Right ventricle myocardium inferior (tissue), 1 donor: Measurements from ENCODE around the gene SNORC. TPM values are rescaled to one million over a fixed set of nuclear protein-coding genes. Genes with fewer than 3 reads are reported as not detected.

Experiments used
- ATAC-seq: fragments of 200-7000 bp; cut with Tn5 transposase; one replicate; pipeline ENCODE4 v1.9.1; 2020; ENCODE audit warnings: mild to moderate bottlenecking, moderate library complexity
- DNase-seq: peaks from one replicate; pipeline ENCODE4 v3.0.0; 2021; ENCODE audit errors: missing footprints
- intact Hi-C: fragments of 100-400 bp; cut with DNase I; formaldehyde crosslinking; loops from one replicate; pipeline ENCODE4 v1.11.0; 2022
- total RNA-seq: library from RNA; stranded (reverse); fragmentation: NEBNext Ultra II Directional; extraction: Animal tissue kit (Norgen Biotek cat#: 25700); gene quantifications from one replicate; pipeline ENCODE4 v1.2.1, GENCODE V29; 2021
- donor health status: DM: no; HTN: yes; CAD: no; lungs with severe emphysema.

The SNORC gene
- total RNA-seq, 1 donor from 2014 or later, result 0.46 TPM

DNA sequence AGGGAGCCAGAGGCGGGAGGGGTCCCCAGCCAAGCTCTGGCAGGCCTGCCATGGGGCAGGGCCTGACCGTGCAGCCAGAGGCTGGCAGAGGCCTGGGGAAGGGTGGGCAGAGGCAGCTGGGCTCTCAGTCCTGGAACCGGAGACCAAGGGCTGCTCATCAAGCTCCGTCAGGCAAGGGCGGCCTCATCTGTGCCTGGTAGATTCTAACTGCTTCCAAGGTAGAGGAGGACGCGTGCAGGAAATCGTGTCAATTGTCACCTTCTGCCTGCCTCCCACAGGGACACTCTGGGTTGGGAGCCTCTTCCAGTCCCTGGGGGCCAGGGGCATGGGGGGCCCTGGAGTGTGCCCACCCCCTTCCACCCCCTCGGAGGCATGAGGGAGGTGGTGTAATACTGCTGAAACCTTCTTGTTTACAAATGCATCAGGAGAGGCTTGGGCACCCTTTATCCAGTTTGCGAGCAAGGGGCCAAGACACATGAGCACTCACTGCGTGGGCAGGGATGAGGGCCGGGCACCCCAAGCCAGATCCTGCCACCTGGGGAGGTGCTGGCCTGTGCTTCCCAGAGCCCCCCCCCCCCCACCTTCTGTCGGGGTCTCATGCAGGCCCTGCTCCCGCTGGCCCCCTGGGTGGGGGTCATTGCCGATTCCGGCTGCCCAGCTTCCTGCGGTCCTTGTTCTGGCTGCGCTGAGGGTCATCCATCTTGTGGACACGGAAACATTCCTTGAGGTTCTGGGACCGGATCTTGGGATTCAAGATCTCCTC, 9.0 kb downstream of the SNORC start:
- peak; percentile 62 for DNase-seq
- no peak for ATAC-seq
- intact Hi-C loops, result no loop called here

- DNase-seq (peak; percentile 48), ATAC-seq (no peak)
- intact Hi-C loops, result no loop called here
Observed at GRCh38 chr2:232879618-232880494, 9.8 kb downstream of the SNORC start.

DNA sequence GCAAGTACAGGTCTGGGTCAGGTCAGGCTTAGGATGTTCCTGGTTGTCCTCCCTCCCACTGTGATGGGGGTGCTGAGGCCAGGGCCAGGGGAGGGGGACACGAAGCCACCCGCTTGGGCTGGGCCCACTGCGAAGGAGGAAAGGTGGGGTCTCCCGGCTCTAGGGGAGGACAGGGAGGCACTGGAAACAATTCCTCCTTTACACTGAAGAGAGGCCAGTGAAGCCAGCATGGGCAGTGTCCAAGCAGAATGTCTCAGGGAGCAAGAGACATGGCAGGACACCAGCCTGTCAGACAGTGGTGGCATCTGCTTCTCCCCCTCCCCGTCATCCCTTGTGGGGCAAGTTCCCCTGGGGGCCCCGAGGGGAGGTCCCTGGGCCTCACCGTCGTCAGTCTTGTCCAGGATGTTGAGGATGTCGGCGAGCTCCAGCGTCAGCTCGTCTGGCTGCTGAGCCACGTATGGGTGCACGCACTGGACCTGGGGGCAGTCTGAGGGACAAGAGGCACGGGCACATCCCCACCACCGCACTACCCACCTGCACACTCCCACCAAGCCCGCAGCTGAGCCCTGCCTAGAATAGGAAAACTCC, 10.8 kb downstream of the SNORC start:
- intact Hi-C loops, result no loop called here
- peak; percentile 49 for DNase-seq
- no peak for ATAC-seq

- no peak for ATAC-seq
- intact Hi-C loops, result no loop called here
- peak; percentile 25 for DNase-seq
Observed at GRCh38 chr2:232882085-232882484, 12.0 kb downstream of the SNORC start.

- intact Hi-C loops, result no loop called here
- peak; percentile 34 for DNase-seq
- ATAC-seq, result no peak
Observed at GRCh38 chr2:232882505-232883115, 12.5 kb downstream of the SNORC start.

DNA sequence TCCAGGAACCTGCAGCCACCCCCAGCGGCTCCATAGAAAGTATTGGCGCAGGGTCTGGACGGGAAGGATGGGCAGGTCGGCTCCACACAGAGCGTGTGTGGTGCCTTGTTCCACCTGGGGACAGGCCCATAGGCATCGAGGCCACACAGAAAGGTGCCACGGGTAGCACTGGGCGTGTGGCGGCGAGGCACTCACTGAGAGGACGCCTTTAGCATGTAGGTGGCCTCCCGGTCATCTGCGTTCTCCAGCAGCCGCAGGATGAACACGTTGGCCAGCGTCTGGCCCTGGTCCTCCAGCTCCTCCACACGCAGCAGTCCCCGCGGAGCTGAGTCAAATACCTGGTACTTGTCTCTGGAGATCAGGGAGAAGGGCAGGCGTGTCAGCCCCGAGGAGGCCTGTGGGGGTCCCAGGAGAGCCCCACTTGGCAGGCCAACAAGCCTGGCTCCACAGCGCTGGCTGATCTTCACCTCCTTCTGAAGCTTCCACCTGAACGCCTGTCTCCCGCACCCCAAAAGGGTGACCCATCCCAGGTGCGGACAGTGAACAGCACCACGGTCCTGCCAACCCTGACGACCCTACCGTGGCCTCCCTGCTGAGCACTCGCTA, 13.2 kb downstream of the SNORC start:
- ATAC-seq (no peak), DNase-seq (peak; percentile 41)
- intact Hi-C loops, result no loop called here

- intact Hi-C loops, result no loop called here
- ATAC-seq (peak; percentile 10), DNase-seq (peak; percentile 59)
Observed at GRCh38 chr2:232884001-232884421, 13.9 kb downstream of the SNORC start.

DNA sequence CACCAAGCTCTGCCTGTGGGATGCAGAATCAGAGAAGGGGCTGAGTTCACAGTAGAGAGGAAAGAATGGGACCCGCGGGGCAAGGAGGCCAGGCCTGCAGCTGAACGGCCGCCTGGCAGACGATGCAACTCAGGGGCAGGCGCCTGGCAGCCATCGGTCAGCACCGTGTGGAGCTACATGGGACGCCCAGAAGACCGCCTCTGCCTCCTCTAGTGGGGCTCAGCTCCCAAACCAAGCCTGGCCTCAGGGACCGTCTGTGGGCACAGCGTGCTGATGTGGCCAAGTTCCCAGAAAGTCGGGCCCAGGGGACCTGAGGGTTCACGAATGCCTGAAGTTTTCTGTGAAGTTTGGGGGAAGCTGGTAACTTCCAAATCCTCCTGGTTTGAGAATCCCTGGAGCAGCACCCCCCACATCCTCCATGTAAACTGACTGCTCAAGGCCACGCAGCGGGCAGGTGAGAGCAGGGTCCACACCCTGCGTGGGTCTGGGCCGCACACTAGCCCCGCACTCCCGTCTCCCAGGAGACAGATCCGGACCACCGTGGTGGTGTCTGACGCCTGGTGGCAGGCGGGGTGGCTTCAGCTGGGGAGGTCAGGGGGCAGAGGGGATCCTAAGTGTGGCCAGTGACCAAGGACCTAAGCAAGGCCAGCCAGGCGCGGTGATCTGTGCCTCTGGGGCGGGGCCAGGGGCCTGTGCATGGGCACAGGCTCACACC, 14.6 kb downstream of the SNORC start:
- no peak for ATAC-seq
- intact Hi-C loops, result no loop called here
- peak; percentile 67 for DNase-seq

DNA sequence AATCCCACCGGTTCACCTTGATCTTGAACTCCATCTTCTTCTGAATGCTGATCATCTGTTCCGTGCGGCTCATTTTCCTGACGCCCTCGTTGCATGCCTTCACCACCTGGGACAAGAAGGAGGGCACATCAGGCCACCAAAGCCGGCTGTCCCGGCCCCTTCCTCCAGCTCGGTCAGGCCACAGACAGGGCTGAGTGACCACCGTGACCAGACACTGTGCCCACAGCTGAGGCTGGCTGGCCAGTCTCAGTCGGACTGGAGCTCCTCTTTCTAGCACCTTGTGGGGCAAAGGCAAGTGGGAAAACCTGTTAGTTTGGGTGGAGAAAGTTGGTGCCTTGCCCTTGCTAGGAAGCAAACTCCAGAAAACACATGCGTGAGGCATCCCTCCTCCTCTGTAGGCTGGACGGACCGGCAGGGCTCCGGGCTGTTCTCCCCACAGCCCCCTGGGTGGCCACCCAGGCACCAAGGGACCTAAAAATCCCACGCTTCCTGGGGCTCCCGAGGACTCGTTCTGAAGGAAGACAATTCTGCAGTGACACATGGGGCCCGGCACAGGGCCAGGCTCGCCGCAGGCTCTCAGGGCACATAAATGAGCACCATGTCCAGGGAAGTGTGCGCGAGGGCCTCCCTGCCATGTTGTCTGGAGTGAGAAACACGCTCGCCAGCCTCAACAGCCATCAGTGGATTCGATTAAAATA, 15.3 kb downstream of the SNORC start:
- DNase-seq, result peak; percentile 54
- no peak for ATAC-seq
- intact Hi-C loops, result no loop called here

DNA sequence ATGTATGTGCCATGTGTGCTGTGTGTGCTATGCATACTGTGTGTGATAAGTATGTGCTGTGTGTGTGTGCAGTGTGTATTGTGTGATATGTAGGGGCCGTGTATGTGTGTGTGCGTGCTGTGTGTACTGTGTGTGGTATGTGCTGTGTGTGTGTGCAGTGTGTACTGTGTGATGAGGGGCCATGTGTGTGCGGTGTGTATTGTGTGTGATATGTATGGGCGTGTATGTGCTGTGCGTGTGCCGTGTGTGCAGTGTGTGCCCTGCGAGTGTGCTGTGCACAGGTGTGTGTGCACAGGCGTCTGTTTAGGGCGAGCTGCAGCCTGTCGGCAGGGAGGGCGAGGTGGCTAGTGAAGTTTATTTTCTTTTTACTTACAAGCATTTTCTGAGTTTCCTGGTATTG, 16.1 kb downstream of the SNORC start:
- no peak for ATAC-seq
- DNase-seq, result peak; percentile 21
- intact Hi-C loops, result no loop called here

DNA sequence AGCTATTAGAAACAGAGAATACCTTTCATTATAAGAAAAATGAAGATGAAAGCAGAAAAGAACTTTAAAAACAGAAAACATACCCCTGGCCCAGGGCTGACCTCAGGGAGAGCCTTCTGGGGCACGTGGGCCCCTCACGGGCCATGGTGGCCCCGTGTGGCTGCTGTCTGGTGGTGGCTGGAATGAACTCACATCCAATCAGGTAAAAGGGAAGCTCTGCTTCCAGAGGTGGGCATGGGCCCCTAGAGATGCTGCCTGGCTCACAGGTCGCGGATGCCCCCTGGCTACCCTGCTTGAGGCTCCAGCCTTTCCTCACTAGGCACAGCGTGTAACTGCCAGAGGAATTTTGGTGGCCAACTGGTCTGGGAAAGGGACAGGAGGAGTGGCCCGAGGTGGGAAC, 16.6 kb downstream of the SNORC start:
- intact Hi-C loops, result no loop called here
- ATAC-seq (no peak), DNase-seq (peak; percentile 16)

DNA sequence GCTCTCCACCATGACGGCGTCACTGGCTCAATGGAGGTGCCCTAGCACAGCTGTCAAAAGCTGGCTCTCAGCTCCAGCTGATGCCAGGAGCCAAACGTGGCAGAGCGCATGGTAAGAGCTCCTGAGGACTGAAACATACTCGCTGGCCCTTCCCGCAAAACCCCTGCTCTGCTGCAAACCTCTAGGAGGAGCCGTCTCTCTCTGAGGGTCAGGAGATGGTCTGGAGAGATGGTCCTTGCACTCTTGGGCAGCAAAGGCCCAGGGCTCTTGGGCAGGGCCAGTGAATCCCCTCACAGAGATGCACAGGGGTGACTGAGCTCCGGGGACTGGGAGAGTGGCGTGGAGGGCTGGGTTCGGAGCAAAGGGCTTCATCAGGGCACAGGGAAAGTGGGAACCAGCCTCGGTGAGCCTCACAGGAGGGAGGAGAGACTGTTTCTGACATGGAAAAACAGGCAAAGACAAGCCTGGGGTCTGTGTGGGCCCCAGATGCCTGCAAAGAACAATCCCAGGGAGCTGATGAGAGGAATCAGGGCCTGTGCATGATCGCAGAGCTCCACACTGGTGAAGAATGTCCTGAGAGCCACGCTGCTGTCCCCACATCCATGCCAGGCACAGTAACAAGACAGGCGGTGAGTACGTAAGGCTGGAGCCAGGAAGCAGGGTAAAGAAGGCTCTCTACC, 17.2 kb downstream of the SNORC start:
- intact Hi-C loops, result no loop called here
- DNase-seq (peak; percentile 37), ATAC-seq (no peak)

DNA sequence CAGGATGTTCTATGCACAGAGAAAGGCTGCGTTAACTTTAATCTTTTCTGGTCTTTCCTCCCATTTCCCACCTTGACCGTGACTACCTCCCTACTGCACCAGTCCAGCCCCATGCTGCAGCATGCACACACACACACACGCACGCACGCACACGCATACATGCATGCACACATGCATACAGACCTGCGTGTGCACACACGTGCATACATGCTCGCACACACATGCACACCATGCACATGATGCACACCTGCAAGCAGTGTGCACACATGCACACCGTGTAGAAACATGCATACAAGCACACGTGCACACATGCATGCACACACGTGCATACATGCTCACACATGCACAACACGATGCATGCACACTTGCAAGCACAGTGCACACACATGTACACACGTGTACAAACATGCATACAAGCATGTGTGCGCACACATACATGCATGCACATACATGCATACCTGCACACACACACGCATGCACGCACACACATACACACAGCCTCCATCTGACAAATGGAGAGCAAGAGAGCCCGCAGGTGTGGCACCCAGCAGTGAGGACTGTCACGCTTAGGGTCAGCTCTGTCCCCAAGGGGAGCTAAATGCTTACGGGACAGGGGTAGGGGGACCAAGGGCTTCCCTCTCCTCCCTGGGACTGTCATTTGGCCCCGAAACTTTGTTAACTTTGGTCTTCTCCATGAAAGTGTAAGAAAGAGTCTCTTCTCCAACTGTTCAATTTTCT, 18.2 kb downstream of the SNORC start:
- intact Hi-C loops, result no loop called here
- ATAC-seq, result no peak
- DNase-seq, result peak; percentile 45

DNA sequence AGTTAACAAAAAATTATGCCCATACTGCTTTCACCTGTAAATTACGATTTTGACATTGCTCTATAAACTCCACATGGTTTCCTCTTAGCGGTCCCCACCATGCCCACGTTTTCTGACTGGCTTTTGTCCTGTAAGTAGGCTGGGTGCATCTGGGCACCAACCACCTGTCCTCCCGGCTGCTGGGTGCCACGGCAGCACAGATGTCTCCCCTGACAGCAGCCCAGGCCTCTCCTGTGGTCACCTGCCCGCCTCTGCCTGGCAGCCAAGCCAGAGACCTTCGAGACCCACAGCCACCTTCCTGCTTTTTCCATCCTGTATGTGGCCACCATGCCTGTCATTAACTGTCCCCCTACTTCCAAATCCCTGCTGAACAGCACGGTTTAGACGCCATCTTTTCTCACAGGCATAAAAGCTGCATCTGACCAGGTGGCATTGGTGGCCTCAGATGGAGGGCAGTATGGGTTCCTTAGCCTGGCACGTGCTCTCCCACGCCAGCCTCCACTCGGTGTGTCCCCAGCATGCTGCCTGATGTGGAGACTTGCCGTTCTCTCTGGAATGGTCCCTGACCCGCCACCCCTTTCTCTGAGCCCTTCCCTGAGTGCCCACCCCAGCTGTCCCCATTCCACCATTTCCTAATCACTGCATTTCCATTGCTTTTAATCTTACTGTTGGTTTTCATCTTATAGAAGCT, 18.9 kb downstream of the SNORC start:
- intact Hi-C loops, result no loop called here
- peak; percentile 31 for DNase-seq
- no peak for ATAC-seq

DNA sequence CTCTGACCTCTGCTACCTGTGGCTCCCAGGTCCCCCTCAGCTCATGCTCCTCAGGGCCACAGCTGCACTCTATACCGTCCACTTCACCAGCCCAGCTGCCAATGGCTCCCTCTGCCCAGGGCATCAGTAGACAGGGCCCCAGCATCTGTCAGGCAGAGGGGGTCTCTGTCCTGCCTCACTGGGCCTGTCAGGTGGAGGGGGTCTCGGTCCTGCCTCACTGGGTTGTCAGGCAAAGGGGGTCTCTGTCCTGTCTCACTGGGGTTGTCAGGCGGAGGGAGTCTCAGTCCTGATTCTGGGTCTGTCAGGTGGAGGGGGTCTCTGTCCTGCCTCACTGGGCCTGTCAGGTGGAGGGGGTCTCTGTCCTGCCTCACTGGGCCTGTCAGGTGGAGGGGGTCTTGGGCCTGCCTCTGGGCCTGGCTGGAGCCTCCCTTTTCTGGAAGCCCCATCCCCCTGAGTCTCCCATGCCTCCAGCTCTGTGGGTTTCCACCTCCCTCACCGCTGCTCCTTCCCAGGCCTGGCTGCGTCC, 19.9 kb downstream of the SNORC start:
- peak; percentile 20 for DNase-seq
- intact Hi-C loops, result no loop called here
- ATAC-seq, result no peak

- DNase-seq (no peak), ATAC-seq (no peak)
- intact Hi-C loops, result no loop called here
Observed at GRCh38 chr2:232890536-232890895, 20.5 kb downstream of the SNORC start.
